Natural killer cell (primary cell): ENCODE measurements around the gene DOC2A. TPM values are rescaled to one million over a fixed set of nuclear protein-coding genes. Genes with fewer than 3 reads are reported as not detected.

ENCODE experiments used
- ATAC-seq, 3 donors: fragments of 150-1000 bp in 2 of 3; fragments of 200-7000 bp in 1 of 3; cut with Tn5 transposase; 1 replicate in 1 of 3; 2 replicates in 2 of 3; pipeline ENCODE4 v1.10.0; 2021; ENCODE audit warnings: mild to moderate bottlenecking in 2 of 3, moderate library complexity in 2 of 3
- DNase-seq, 2 donors: peaks; one replicate each; pipeline versions ENCODE4 v3.0.0 to v3.0.0-alpha.2; 2013 to 2021; ENCODE audit warnings: mixed read lengths in 1 of 2
- H3K27ac ChIP-seq: one replicate; pipeline ENCODE4 v1.5.1; 2013; ENCODE audit warnings: mild to moderate bottlenecking, low read length
- H3K27me3 ChIP-seq: one replicate; pipeline ENCODE4 v1.6.1; 2013; ENCODE audit warnings: low read length; ENCODE audit not compliant: control insufficient read depth, insufficient read depth
- H3K36me3 ChIP-seq: one replicate; pipeline ENCODE4 v1.6.1; 2013; ENCODE audit warnings: low read length; ENCODE audit not compliant: control insufficient read depth, insufficient read depth
- H3K4me1 ChIP-seq: one replicate; pipeline ENCODE4 v1.6.1; 2013; ENCODE audit warnings: low read length; ENCODE audit not compliant: control insufficient read depth, insufficient read depth
- H3K4me3 ChIP-seq: one replicate; pipeline ENCODE4 v1.5.1; 2013; ENCODE audit warnings: low read length
- H3K9me3 ChIP-seq: one replicate; pipeline ENCODE4 v1.6.1; 2013; ENCODE audit warnings: low read length; ENCODE audit not compliant: control insufficient read depth, insufficient read depth
- H3K27ac Mint-ChIP-seq, 2 donors: one replicate each; pipeline ENCODE4 v1.8.0; 2022; ENCODE audit warnings: mild to moderate bottlenecking in 2 of 2, mixed read lengths in 2 of 2, moderate library complexity in 1 of 2
- H3K27me3 Mint-ChIP-seq, 2 donors: one replicate each; pipeline ENCODE4 v1.8.0; 2022; ENCODE audit warnings: low read depth in 2 of 2, mixed read lengths in 2 of 2
- H3K36me3 Mint-ChIP-seq: one replicate; pipeline ENCODE4 v1.8.0; 2022; ENCODE audit warnings: mixed read lengths
- H3K4me1 Mint-ChIP-seq, 2 donors: one replicate each; pipeline ENCODE4 v1.8.0; 2022; ENCODE audit warnings: mixed read lengths in 2 of 2
- H3K4me3 Mint-ChIP-seq: one replicate; pipeline ENCODE4 v1.8.0; 2022; ENCODE audit warnings: mild to moderate bottlenecking, moderate library complexity, mixed read lengths
- H3K9me3 Mint-ChIP-seq, 2 donors: one replicate each; pipeline ENCODE4 v1.8.0; 2022; ENCODE audit warnings: mixed read lengths in 2 of 2
- CTCF ChIP-seq: fragments of 200-600 bp; IDR thresholded peaks from one replicate; pipeline ENCODE4 v1.8.0; 2022; ENCODE audit warnings: antibody characterized with exemption
- WGBS: methylation state at CpG from one replicate; pipeline ENCODE4 v1.1.7; 2013; ENCODE audit warnings: missing lambda C conversion rate; ENCODE audit not compliant: insufficient coverage; 5-methylcytosine and 5-hydroxymethylcytosine counted together
- intact Hi-C: fragments of 100-400 bp; cut with micrococcal nuclease; formaldehyde crosslinking; loops from one replicate; pipeline ENCODE4 v1.14.2; 2022
- total RNA-seq, 4 donors: library from RNA; stranded (reverse); fragments of 120-200 nt in 1 of 4; gene quantifications; one replicate each; pipeline versions ENCODE4 v1.2.3 to v1.2.4, GENCODE V29; 2013 to 2022

The DOC2A gene
- total RNA-seq, 3 donors from 2014 or later (not counting 1 experiment from before 2014, with no cell fraction given), result not detected

DNA sequence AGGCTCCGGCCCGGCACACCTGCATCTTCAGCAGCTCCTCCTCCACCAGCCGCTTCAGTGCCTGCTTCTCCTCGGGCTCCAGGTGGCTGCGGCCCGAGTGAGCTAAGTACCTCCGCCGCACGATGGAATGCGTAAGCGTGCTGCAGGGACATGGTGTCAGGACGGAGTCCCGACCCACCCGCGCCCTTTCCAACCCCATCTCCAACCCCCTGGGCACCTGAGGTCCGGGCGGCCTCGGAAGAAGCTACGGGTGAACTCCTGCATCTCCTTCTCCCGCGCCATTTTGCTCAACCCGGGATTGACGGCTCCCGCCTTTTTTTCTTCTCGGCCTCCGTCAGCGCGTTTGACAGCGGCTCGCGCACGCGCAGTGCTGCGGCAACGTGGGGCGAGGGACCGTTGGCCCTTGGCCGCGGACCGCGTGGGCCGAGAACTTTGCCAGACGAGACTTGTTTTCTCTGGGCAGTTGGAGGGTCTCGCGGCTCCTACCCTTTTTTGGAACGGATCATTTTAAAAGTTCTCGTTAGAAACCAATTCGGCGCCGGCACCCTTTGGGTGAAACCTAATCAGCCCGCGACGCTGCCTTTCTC lies 15.4 kb downstream of the DOC2A start, which contains the start of gene HIRIP3:
Gene HIRIP3 (minus strand): TSS at position 294 of the 587 bp plus-strand sequence. CDS start 12 bp downstream, at position 282.
- H3K27me3 Mint-ChIP-seq, result no peaks in the 10 kb centered on the region
- intact Hi-C loops, result no loop called here
- H3K36me3 ChIP-seq, result peaks cover 14% of the 10 kb centered on the region
- TF ChIP-seq CTCF, result no peak
- WGBS, result under 1% methylated on average over 53 of the region's 53 CpGs
- H3K9me3 Mint-ChIP-seq, result no peaks in the 10 kb centered on the region
- H3K27ac ChIP-seq, result peak within 1 kb of the TSS; percentile 98
- H3K27ac Mint-ChIP-seq, result peak within 1 kb of the TSS; percentile 97 to 98
- no peaks in the 10 kb centered on the region for H3K36me3 Mint-ChIP-seq
- no peaks in the 10 kb centered on the region for H3K27me3 ChIP-seq
- peak within 1 kb of the TSS; percentile 99 for H3K4me3 Mint-ChIP-seq
- DNase-seq (peak; percentile 84 to 92), ATAC-seq (peak; percentile 60 to 78 (median 69))
- peak within 1 kb of the TSS; percentile 96 for H3K4me3 ChIP-seq
- H3K4me1 Mint-ChIP-seq, result peaks cover 13 to 40% of the 10 kb centered on the region in 2 donors
- H3K9me3 ChIP-seq, result no peaks in the 10 kb centered on the region
- peaks cover 20% of the 10 kb centered on the region for H3K4me1 ChIP-seq

DNA sequence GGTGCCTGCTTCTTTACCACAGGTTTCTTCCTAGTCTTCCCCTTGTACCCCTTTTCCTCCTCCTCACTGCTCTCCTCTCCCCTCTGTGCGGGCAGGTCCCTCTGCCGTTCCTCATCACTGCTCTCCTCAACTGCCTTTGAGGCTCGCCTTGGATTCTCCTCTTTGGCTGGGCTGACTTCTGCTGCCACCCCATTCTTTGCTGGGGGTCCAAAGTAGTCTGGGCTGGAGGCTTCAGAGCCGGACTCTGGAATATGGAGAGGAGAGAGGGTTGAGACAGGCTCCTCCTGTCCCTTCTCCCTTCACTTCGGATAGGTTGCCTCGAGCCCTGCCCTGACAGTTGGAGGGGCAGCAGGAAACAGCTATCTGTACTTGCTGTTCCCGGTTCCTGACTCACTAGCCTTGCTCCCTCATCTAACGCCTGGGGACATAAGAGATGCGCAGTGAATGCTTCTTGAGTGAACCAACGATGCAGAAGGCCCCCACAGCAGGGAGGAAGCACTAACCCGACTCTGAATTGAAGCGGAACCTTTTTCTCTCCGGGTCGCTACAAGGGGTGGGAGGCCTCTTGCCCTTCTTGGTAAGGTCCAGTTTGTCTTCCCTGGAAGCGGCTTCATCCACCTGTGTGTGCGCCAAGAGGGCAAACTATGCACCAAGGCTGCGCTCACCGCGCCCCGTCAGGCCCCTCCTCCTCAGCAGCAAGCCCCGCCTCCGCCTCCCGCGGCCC lies 16.1 kb downstream of the DOC2A start:
- no peaks in the 10 kb centered on the region for H3K36me3 Mint-ChIP-seq
- Histone ChIP-seq H3K4me3 (peak overlapping the region; percentile 96), H3K4me1 (peaks cover 20% of the 10 kb centered on the region), H3K27ac (peak overlapping the region; percentile 98), H3K36me3 (peaks cover 13% of the 10 kb centered on the region), H3K9me3 (no peaks in the 10 kb centered on the region), H3K27me3 (no peaks in the 10 kb centered on the region)
- no peak for DNase-seq
- H3K27me3 Mint-ChIP-seq, result no peaks in the 10 kb centered on the region
- H3K9me3 Mint-ChIP-seq, result no peaks in the 10 kb centered on the region
- TF ChIP-seq CTCF, result no peak
- 14% methylated on average over 24 of the region's 24 CpGs for WGBS
- intact Hi-C loops, result no loop called here
- peaks cover 13 to 39% of the 10 kb centered on the region in 2 donors for H3K4me1 Mint-ChIP-seq
- peak overlapping the region; percentile 99 for H3K4me3 Mint-ChIP-seq
- H3K27ac Mint-ChIP-seq, result peak overlapping the region; percentile 97 to 98
- peak in 2 of 3 donors; percentile 1 to 4 for ATAC-seq

- Histone ChIP-seq H3K36me3 (peaks cover 17% of the 10 kb centered on the region), H3K4me3 (no peak overlapping the region), H3K27ac (no peak overlapping the region), H3K27me3 (no peaks in the 10 kb centered on the region), H3K9me3 (no peaks in the 10 kb centered on the region), H3K4me1 (peaks cover 20% of the 10 kb centered on the region)
- ATAC-seq, result no peak
- H3K36me3 Mint-ChIP-seq, result no peaks in the 10 kb centered on the region
- H3K27me3 Mint-ChIP-seq, result no peaks in the 10 kb centered on the region
- intact Hi-C loops, result no loop called here
- no peak for TF ChIP-seq CTCF
- peaks cover 13 to 34% of the 10 kb centered on the region in 2 donors for H3K4me1 Mint-ChIP-seq
- no peaks in the 10 kb centered on the region for H3K9me3 Mint-ChIP-seq
- WGBS, result 95% methylated on average over 9 of the region's 9 CpGs
- H3K27ac Mint-ChIP-seq, result peak overlapping the region in 1 of 2 donors; percentile 97
- H3K4me3 Mint-ChIP-seq, result peak overlapping the region; percentile 33
- no peak for DNase-seq
Measured at GRCh38 chr16:29993903-29994599, 16.8 kb downstream of the DOC2A start.
